GM11168 (cell line): ENCODE data around the gene PLEKHM3.
"Not testable (repeated sequence)": the region's sequence is repeated elsewhere in the genome, so short reads cannot be mapped to it uniquely, and the experiment has no call there.

Source experiments
- in situ Hi-C: fragments of 300-500 bp; cut with MboI; formaldehyde crosslinking; loops from one replicate; pipeline ENCODE4 v1.12.0; 2022; ENCODE audit warnings: low sequenced_read_pairs; ENCODE audit not compliant: unreplicated experiment

Gene PLEKHM3

DNA sequence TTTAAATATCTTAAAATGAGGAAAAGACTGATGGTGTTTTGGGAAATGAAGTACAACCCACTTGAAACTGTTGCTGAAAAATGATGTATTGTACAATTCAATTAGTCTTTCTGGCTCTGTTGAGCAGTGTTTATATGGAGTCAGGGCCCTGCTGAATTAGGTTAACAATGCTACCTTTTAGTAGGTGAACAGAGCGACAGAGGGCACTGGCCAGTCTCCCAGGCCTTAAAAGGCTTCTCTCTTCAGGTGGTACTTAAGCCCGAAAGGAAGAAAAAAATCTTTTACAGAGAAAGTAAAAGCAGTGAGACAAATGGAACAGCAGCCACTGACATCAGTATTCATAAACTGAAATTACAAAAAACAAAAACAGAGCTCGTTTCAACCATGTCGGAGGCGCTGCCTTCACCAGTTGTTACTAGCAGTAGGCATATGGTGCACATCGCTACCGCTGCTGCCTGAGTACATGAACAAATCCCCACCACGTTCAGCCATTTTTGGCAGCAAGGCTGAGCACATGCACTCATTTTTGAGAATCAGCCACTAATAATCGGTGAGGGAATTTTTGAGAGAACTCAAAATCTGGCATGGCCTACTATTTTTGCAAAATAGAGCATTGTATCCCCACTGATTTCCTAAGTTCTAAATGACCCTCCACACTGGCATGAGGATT lies 91.8 kb downstream of the PLEKHM3 start:
- in situ Hi-C loops: no loop called here

DNA sequence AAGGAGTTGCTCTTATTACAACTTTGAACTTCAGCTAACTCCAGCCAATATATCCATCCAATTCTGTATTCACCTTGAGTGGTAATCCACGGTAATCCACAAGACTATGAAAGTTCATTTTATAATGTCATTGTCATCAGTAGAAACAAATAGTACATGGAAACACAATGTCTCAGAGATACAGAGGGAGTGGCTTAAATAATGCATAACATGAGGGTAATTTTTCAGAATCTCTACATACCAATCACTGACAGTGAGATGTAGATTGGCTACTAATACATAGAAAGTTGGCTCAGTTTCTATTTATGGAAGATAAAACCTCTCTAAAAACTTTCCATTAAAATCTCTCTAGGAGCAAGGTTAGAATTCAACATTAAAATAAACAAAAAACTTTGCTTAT lies 93.2 kb downstream of the PLEKHM3 start:
- in situ Hi-C loops: no loop called here

DNA sequence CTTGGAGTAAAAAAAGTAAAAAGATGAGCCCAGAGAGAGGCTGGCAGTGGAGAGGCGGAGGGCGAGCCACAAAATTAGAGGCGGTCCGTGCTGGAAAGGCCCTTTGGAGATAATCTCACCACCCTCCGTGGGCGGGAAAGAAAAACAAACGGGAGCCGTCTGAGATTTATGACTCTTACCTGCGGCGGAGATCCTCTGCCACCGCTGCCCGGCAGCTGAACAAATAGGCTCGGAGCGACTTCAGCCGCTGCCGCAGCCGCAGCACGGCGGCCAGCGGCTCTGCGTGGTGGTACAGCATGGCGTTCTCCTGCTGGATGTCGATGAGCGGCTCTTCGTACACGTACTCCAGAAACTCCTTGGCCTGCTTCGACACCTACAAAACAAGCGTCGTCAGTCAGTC lies 94.6 kb downstream of the PLEKHM3 start:
- in situ Hi-C loops: no loop called here

DNA sequence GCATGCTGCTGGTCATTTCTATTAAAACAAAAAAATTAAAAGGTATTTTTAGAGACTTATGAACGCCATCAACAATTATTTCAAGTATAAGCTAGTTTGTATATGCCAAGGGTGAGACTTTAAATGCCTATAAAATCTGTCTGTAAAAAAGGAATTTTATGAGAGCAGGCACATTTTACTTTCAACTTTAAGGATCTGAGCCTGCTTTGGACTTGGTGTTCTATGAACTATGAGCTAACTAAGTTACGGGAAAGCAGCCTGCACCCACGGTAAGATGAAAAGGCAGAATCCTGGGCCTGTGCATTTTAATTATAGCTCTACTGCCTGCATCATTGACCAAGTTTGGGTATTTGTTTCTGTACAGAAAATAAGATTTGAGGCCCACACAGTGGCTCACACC lies 95.4 kb downstream of the PLEKHM3 start:
- in situ Hi-C loops: no loop called here

DNA sequence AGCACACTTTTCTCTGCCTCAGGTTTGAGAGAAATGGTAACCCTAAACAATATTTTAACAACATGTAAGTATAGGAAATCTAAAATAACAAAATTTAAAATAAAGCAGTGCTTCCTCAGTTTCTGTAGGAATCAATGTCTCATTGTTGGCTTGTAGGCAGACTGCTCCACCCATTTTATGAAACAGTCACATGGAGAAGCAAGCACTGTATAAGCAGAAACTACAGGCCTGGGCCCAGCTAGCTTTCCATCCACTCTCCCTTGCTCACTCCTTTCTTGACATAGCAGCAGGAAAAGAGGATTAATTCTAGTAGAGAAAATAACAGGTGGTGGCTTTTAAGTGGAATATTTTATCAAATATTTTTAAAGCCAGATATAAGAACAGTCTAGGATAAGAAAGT lies 97.2 kb downstream of the PLEKHM3 start:
- in situ Hi-C loops: no loop called here

DNA sequence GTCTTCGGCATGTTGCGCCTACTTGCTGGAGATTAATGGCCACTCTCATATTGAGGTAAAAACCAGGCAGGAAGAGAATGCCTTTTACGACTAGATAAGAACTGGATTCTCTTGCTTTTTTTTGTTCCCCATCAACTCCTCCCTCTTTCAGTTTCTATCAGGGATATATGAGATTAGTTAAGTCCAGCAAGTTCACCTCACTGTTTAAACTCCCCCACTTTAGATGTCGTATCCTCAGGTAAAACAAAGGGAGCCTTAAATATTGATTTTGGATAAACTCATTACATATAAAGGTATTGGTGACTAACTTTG lies 98.4 kb downstream of the PLEKHM3 start:
- in situ Hi-C loops: no loop called here

DNA sequence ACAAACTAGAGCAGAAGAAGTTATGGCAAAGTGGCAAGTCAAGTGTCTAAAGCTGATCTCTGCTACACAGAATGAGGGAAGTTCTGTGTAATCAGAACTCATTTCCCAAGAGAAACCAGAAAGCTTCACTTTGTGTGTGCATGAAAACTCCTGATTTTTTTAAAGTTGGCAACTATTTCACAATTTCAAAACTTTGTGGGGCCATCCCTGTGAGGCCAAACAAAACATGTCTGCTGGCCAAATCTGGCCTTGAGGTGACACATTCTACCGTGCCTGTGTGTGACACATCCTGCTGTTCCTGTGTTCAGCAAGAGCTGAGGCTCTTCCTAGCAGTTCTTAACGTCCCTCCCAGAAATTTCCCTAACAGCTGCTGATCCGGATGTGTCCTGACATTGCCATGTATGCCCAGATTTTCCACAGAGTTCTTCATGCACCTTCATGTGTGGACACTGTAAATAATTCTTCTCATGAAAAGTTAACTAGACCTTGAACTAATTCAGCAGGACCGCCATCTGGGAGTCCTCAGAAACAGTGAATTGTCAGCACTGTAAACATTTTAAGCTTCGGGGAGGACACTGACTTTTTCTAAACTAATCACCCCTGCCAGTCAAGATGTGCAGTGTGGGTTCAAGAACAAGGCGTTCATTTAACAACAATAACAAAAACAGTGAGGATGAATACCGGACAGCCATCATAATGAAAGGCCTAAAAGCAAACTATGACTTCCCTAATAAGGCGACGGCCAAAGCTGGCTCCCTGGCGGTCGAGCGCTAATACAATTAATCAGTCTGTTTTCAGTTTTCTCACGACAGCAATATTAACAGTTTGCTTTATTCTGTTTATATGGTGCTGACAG lies 99.0 kb downstream of the PLEKHM3 start:
- in situ Hi-C loops: no loop called here

DNA sequence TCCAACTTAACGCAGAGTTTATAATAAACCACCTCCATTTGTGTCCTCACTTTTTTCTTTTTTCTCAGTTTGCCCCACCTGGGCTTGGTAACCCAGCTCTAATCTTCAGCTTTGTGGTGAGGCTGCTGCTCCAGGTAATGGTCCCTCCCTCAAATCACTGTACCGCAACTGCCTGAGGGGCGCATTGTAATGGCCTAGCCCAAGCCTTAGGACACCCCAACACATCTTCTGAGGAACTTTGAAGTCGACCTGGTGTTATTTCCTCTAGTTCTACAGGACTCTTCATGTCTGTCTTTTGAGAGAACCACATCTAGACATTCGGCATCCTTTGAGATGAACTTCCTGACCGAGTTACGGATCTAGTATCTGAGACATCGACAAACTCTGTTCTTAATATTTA lies 99.7 kb downstream of the PLEKHM3 start:
- in situ Hi-C loops: no loop called here

DNA sequence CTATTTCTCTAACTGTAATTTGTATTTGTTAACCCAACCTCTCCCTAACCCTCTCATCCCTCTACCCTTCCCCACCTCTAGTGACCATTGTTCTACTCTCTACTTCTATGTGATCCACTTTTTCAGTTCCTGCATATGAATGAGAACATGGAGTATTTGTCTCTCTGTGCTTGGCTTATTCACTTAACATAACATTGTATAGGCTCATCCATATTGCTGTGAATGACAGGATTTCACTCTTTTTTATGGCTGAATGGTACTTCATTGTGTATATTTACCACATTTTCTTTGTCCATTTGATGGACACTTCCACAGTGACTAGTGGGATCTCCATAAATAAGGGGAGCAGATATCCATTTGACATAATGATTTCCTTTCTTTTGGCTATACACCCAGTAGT lies 103.7 kb downstream of the PLEKHM3 start:
- in situ Hi-C loops: no loop called here

DNA sequence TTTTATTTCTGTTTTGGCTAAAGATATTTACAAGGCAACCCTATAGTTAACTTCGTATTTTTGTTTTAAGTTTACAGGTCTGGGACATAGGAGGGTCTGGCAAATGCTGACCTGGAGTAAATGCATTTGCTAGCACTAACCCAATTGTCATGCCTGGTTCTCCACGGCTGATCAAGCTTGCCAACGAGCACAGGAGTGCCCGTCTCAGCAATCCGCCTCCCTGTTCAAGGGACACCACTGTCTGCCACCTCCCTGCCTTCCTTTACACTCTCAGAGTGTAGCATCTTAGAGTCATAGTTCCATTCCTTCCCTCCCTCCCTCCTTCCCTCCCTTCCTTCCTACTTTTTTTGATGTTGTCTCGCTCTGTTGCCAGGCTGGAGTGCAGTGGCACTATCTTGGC lies 104.6 kb downstream of the PLEKHM3 start:
- in situ Hi-C loops: no loop called here

DNA sequence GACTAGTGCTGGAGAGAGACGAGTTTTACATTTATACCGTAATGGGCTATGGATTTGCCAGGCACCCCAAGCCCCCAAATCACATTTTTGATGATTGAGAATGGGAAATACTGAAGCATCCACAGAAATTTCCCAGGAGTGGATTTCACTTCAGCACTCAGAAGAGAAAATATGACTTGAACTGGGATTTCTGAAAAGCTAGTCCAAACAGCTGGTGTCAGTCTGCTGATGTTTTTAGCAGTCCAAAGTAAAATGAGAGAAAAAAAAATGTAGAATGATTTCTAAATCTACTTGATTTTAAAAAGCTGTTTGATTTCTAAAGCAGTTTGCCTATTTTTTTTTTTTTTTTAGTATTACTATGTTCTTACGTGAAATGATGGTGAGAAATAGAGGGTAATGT lies 105.0 kb downstream of the PLEKHM3 start:
- in situ Hi-C loops: no loop called here

DNA sequence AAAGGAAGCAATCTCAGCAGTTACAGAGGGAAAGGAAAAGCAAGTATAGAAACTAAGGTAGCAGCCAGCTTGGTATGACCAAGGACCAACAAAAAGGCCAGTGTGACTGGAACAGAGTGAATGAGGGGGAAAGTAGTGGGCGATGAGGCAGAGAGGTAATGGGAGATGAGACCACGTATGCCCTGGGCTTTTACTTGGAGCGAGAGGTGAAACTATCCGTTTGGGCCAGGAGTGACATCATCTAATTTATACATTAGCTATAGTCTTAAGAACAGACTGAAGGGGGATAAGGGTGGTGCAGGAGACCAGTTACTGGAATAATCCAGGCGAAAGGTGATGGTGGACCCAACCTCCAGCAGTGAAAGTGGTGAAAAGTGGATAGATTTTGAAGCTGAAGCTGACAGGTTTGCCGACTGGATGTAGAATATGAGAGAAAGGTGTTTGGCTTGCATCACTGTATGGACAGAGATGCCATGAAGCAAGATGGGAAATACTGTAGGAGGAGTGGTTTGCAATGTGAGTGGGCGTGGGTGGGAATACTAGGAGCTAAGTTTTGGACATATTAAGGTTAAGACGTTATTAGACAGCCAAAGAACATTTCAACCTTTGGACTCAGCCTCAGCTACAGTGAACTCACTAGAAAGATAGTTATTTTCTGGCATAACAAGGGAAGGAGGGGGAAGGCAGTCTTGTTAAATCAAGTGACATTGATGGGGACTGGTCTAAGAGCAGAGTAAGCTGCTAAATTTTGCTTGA lies 106.0 kb downstream of the PLEKHM3 start:
- in situ Hi-C loops: no loop called here

DNA sequence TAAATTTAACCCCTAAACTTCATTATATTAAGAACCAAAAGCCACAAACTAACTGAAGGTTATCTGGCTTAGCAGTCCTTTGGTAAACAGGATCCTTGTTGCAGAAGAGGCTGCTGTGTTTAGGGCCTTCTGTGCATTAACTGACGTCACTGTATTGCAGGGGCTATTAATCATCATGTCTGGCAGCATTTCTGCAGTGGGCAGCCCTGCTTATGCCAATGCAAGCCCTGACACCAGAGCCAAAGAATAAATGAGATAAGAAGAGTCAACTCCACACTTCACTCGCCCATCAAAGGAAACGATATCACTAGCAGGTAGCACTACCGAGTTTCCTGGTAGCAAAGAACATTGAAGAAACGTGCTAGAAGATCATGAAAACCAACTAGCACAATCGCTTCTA lies 110.6 kb downstream of the PLEKHM3 start:
- in situ Hi-C loops: no loop called here

DNA sequence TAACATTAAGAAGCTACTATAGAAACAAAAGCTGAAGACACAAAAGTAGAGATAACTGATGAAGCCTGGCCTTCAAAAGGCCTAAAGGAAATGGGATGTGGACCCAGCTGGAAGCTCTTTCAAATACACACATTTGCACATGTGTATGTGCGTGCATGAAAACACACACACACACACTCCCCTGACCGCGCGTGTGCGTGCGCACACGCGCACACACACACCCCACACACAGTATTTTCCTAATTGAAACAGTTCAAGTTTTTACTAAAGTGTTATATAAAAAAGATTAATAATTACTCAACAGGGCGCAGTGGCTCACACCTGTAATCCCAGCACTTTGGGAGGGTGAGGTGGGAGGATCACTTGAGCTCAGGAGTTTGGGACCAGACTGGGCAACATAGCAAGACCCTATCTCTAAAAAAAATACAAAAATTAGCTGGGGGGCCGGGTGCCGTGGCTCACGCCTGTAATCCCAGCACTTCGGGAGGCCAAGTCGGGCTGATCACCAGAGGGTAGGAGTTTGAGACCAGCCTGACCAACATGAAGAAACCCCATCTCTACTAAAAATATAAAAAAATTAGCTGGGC lies 111.5 kb downstream of the PLEKHM3 start:
- in situ Hi-C loops: no loop called here

DNA sequence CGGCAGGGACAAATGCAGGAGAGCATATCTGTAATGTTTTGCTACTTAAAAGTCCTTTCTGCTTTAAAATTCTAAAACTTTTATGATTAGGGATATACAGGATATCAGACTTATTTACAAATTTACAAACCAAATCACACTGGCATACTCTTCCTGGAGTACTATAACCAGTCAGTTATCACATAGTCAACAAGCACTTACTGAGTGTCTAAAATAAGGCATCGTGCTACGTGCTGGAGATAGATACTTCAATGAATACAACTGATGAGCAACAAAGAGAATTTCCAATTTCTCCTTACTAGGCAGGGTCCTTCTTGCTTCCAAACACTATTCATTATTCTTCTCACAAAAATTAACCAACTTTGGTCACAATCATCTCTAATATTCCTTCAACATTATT lies 113.5 kb downstream of the PLEKHM3 start:
- in situ Hi-C loops: no loop called here

DNA sequence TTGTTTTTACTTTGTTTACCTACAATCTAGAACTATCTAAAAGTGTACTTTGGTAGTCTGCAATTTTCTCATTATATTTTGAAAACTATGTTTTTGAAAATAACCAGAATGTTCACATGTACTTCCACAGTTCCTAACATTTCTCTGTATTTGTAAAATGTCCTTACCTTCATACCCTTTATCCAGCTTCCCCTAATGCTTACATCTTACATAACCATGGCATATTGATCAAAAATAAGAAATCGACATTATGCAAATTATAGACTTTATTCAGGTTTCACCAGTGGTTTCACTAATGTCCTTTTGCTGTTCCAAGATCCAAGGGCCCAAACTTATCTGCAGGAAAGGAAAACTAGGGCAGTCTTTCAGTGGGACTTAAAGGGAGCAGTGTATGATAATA lies 114.1 kb downstream of the PLEKHM3 start:
- in situ Hi-C loops: no loop called here

DNA sequence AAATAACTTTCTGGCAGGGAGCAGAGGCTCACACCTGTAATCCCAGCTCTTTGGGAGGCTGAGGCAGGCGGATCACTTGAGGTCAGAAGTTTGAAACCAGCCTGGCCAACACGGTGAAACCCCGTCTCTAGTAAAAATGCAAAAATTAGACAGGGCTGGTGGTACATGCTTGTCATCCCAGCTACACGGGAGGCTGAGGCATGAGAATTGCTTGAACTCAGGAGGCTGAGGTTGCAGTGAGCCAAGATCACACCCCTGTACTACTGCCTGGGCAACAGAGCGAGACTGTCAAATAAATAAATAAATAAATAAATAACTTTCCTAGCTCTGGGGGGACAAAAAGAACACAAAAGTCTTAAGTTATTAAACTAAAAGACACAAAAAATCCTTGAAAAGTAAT lies 118.8 kb downstream of the PLEKHM3 start:
- in situ Hi-C loops: not testable (repeated sequence)

DNA sequence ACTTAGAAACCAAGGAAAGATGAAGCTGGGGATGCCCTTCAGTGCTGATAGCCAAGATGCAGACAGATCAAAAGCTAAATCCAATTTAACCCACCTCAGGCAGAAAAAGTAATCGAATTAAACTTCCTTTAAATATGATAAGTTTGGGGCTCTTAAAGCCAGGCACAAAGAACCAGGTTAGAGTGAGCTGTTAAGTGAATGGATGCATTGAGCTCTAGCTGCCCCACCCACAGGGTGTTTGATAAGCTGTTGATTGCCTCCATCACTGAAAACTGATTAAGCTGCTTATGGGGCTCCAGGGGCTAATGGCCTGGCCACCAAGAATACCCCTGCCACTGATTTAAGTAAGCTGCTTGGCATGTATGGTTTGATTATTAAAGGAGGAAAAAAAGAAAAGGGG lies 119.8 kb downstream of the PLEKHM3 start:
- in situ Hi-C loops: no loop called here

DNA sequence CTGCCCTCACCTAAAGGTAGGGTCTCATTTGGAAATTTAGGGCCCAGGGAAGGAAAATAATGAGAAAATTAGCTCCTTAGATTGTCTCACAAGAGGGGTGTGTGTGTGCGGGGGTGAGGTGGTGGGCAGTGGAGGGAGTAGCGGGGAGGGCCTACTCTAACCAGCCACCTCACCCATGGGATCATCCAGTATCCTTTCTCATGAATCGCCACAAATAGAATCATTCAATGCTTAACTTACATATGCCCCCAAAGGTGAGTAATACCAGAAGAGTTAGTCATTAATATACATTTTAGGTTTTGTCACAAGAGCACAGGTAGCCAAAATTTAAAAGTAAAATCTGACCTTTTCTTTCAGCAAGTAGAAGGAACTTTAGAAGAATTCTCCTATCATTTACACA lies 122.1 kb downstream of the PLEKHM3 start:
- in situ Hi-C loops: no loop called here

DNA sequence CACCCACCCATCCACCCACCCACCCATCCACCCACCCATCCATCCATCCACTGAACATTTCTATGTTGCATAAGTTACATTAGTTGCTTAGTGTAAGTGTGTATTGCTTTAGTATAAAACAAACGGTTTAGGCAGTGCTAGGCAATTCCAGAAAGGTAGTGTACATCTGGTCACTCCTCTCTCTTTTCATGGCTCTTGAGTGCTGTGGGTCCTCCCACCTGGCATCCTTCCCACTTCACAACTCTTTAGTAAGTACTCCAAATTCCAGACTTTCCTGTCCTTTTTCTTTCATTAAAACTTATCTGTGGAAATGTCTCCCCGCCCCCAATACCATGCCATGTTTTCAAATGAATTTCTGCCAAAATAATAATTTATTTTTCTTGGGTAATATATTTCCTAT lies 122.5 kb downstream of the PLEKHM3 start:
- in situ Hi-C loops: no loop called here

DNA sequence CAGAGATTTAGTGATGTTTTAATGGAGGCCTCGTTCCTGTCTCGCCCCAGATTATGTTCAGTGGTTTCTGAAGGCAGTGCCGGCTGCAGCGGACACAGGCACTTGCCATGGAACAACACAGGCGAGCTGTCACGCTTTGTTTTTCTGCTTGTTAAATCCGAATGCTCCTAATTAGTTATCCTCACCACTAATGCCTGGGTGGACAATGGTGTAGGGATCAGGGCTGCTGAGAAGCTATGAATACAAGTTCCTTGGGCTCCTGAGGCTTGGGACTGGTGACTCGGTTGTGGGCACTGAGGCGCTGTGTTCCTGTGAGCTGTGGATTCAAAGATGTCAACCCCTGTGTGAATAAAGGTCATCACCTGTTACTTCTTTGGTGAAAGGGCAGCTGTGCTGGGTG lies 123.5 kb downstream of the PLEKHM3 start:
- in situ Hi-C loops: no loop called here
